H7 (cell line): ENCODE data around the gene PTCD2. TPM values are rescaled to one million over a fixed set of nuclear protein-coding genes. Genes with fewer than 3 reads are reported as not detected.

Experiments
- DNase-seq: peaks from one replicate; pipeline ENCODE4 v3.0.0; 2012
- H3K27me3 ChIP-seq: 2 replicates; pipeline ENCODE4 v1.6.0; 2011; ENCODE audit warnings: mild to moderate bottlenecking, low read length; ENCODE audit not compliant: control insufficient read depth, insufficient read depth
- H3K36me3 ChIP-seq: replicated peaks from 2 replicates; pipeline ENCODE4 v1.5.1; 2011; ENCODE audit warnings: low read length; ENCODE audit not compliant: control insufficient read depth, insufficient read depth
- H3K4me3 ChIP-seq: 2 replicates; pipeline ENCODE4 v1.5.1; 2011; ENCODE audit warnings: low read depth, mild to moderate bottlenecking, control low read depth, low read length, moderate library complexity; ENCODE audit not compliant: insufficient read depth
- total RNA-seq: library from RNA; depleted of rRNA; stranded (reverse); fragments of >200 nt; shearing (Covaris generic); gene quantifications from 2 replicates; pipeline ENCODE4 v1.2.3, GENCODE V29; 2014

Gene PTCD2
- total RNA-seq, 1 experiment from 2014 or later: 16.6 TPM

GRCh38 chr5:72372331-72372730 lies 52.2 kb downstream of the PTCD2 start:
- no peaks in the 10 kb centered on the region for H3K27me3 ChIP-seq
- H3K36me3 ChIP-seq: no peaks in the 10 kb centered on the region
- no peak for DNase-seq
- H3K4me3 ChIP-seq: no peak overlapping the region

GRCh38 chr5:72372923-72373322 lies 52.8 kb downstream of the PTCD2 start:
- H3K36me3 ChIP-seq: no peaks in the 10 kb centered on the region
- no peak for DNase-seq
- no peak overlapping the region for H3K4me3 ChIP-seq

GRCh38 chr5:72374844-72375243 lies 54.7 kb downstream of the PTCD2 start:
- H3K4me3 ChIP-seq: no peak overlapping the region
- no peaks in the 10 kb centered on the region for H3K27me3 ChIP-seq
- H3K36me3 ChIP-seq: no peaks in the 10 kb centered on the region
- no peak for DNase-seq

More at GRCh38 chr5:72372923-72373322, 52.8 kb downstream of the PTCD2 start:
- H3K27me3 ChIP-seq: no peaks in the 10 kb centered on the region

DNA sequence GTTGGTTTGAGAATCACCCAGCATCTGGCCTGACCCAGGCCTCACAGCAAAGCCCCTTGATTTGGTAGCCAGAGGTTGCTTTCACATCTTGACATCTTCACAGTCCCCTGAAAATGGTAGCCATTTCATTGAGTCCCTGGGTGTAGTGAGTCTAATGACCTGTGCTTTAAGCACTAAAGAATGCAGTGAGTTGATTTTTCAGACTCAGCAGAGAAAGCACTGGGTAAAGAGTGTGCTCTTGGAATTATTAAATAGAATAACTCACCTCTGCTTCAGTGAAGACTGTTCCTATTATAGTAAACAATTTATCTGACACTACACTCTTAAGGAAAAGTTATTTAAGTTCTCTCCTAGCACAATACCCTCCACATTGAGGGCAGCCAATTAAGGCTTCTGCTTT lies 56.2 kb downstream of the PTCD2 start:
- no peak for DNase-seq
- Histone ChIP-seq H3K36me3 (no peaks in the 10 kb centered on the region), H3K4me3 (no peak overlapping the region), H3K27me3 (no peaks in the 10 kb centered on the region)

- Histone ChIP-seq H3K4me3 (no peak overlapping the region), H3K36me3 (no peaks in the 10 kb centered on the region), H3K27me3 (no peaks in the 10 kb centered on the region)
- DNase-seq: no peak
These were observed 57.9 kb downstream of the PTCD2 start for GRCh38 chr5:72377910-72378638.

DNA sequence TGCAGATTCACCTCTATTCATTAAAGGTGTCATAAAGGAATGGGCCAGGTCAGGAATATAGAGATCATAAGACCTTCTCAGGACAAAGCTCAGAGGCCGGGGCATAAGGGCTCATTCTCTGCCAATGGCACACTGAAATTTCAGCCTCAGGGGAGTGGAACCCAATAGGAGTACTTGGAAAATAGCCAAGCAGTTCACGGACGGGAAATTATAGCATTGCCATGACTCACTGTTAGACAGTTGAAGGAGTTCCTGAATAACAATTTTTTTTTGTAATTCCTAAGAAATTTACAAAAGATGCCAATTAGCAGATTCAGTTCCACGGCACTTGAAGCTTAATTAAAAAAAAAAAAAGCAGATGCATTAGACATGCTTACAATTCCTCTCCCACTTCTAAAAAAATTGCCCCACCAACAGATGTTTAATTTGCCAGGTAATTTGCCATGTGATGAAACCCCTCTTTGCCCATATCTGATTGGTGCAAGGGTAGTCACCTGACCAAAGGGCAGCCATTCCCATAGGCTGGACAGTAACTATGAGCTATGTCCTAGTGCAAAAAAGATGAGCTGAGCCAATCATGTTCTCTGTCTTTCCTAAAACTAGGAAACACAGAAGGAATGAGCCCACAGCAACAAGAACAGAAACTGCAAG lies 58.6 kb downstream of the PTCD2 start:
- no peak overlapping the region for H3K4me3 ChIP-seq
- H3K27me3 ChIP-seq: no peaks in the 10 kb centered on the region
- no peaks in the 10 kb centered on the region for H3K36me3 ChIP-seq
- DNase-seq: no peak

DNA sequence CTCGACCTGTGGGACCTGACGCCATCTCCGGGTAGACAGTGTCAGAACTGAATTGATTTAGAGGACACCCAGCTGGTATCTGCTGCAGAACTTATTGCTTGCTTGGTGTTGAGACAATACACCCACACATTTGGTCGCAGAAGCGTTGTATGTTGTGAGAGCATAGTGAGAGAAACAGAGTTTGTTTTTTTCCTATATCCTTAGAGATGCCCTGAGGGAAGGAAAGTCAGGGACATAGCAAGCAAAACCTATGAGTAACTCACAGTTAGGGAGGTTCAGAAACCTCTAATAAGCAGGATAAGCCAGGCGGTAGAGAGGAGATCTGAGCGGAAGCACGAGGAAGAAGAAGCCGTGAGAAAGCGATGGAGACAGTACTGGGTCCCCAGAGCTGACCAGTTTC lies 59.8 kb downstream of the PTCD2 start:
- no peaks in the 10 kb centered on the region for H3K27me3 ChIP-seq
- DNase-seq: no peak
- no peaks in the 10 kb centered on the region for H3K36me3 ChIP-seq
- H3K4me3 ChIP-seq: no peak overlapping the region

DNA sequence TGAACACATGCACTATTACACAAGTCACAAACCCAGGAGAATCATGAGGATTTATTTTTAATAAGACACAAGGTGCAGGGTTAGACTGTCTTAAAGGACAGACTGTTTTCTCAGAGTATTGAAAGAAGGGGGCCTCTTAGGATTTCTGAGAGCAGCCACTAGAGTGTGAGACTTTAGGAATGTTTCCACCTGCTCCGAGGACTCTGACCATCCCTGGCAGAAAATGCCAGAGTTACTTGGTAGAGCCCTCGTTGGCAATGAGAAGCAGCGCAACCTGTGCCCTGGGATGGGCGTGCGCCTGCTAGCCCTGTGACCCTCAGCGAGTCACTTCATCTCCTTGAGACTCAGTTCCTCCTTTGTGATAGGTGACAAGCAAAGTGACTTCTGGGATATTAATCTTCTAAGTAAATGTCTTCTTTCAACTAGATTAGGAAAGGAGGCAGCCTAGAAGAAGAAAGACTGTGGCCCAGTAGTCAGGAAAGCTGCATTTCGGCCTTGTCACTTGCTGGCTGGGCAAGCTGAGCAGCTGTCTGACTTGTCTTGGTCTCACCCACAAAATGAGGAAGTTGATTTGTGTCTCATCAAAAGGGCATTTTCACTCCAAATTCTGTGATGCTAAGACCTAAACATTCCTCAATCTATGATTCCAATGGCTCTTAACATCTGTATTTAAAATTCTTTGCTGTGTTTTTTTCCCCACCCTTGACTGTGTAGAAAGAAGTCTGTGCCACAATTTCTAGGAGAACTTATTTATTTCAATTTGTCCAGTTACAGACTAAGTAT lies 60.5 kb downstream of the PTCD2 start:
- no peak for DNase-seq

DNA sequence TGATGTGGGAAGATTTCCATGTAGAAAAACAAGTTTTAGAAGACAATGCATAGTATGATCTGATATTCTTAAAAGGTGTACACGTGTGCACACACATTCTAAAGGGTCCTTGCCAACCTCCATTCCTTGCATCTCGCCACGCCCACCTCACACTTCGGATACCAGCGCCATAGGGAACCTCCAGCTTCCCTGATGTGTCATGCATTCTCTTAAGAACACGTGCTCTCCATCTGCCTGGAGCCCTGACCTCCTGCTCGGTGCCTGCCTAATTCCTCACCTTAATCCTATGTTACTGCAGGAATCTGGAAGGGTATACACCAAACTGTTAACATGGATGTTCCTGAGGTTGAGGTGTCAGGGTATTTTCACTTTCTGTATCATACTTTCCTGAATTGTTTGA lies 63.1 kb downstream of the PTCD2 start:
- H3K4me3 ChIP-seq: no peak overlapping the region
- no peak for DNase-seq
- H3K27me3 ChIP-seq: no peaks in the 10 kb centered on the region
- no peaks in the 10 kb centered on the region for H3K36me3 ChIP-seq

More for the DNA sequence above, 60.5 kb downstream of the PTCD2 start:
- Histone ChIP-seq H3K27me3 (no peaks in the 10 kb centered on the region), H3K36me3 (no peaks in the 10 kb centered on the region), H3K4me3 (no peak overlapping the region)

DNA sequence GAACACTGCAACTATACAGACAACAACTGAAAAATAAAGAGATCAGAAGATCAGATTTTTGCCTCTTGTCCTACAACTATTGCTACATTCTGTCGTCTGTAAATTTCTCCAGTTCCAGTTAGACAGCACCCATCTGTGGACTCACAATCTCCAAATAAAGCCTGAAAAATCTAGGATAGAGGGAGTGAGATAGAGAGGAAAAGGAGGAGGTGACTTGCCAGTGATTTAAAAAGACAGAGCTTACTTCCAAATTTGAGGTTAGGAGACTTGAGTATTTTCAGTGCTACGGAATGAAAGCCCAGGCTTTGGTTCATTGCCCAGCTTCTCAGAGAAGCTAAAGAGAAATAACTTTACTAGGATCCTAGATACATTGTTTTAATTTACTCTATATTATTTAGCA lies 63.6 kb downstream of the PTCD2 start:
- no peak for DNase-seq
- Histone ChIP-seq H3K4me3 (no peak overlapping the region), H3K27me3 (no peaks in the 10 kb centered on the region), H3K36me3 (no peaks in the 10 kb centered on the region)

- H3K4me3 ChIP-seq: no peak overlapping the region
- H3K27me3 ChIP-seq: no peaks in the 10 kb centered on the region
- no peaks in the 10 kb centered on the region for H3K36me3 ChIP-seq
- no peak for DNase-seq
These were observed 66.5 kb downstream of the PTCD2 start for GRCh38 chr5:72386639-72387038.

DNA sequence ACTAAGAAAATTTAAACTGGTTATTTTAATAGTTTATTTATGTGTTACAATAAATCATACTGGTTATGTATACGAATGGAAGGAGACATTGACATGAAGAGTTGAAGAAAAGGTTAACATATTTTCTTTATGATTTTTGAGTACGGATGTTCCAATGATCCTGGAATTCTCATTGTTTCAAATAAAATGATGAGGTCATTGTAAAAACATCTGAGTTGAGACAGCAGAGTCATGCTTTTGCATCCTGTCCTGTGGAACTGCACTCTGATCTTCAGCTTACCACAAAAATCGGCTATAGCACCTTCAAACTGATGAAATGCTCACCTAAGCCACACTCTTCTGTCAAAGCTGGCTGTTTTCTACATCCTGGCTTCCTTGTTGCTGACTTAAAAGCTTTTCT lies 67.8 kb downstream of the PTCD2 start:
- Histone ChIP-seq H3K27me3 (no peaks in the 10 kb centered on the region), H3K4me3 (no peak overlapping the region), H3K36me3 (no peaks in the 10 kb centered on the region)
- DNase-seq: no peak

DNA sequence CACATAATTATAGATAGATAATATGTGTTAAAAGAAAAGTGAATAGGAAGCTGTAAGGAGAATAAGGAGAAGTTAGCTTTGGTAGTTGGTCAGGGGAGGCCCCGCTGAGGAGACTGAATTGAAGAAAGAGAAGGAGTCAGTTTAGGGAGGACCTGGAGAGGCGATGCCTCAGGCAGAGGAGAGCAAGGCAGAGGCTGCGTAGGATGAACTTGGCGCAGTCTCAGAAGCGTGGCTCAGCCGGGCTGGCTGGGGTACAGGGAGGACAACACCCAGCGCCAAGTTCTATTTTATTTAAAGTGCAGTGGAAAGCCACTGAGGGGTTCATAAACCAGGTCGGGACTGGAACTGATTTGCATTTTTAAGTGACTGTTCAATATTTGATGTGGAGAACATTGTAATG lies 68.5 kb downstream of the PTCD2 start:
- no peak for DNase-seq
- no peaks in the 10 kb centered on the region for H3K27me3 ChIP-seq
- H3K36me3 ChIP-seq: no peaks in the 10 kb centered on the region
- H3K4me3 ChIP-seq: no peak overlapping the region

- Histone ChIP-seq H3K27me3 (no peaks in the 10 kb centered on the region), H3K36me3 (no peaks in the 10 kb centered on the region), H3K4me3 (no peak overlapping the region)
- DNase-seq: no peak
These were observed 70.7 kb downstream of the PTCD2 start for GRCh38 chr5:72390836-72391235.

GRCh38 chr5:72392326-72392733 lies 72.2 kb downstream of the PTCD2 start:
- Histone ChIP-seq H3K27me3 (no peaks in the 10 kb centered on the region), H3K4me3 (no peak overlapping the region), H3K36me3 (no peaks in the 10 kb centered on the region)
- no peak for DNase-seq
